ENCODE results near the gene BPIFB1.

The BPIFB1 gene

DNA sequence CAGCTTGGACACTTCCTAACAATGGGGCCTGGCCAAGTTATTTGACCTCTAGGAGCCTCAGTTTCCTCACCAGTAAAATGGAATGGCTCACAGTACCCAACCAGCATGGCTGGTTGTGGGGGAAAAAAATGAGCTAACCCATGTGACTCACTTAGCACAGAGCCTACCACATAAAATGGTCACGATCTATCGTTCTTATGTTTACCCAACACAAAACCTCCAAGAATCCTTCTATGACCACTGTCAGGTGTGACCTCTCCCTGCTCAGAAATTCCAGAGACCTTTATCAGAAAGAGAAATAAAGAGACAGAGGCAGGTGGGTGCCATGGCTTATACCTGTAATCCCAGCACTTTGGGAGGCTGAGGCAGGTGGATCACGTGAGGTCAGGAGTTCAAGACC lies 39.4 kb downstream of the BPIFB1 start:
- no peaks in the 10 kb centered on the region for H3K4me1 Mint-ChIP-seq

DNA sequence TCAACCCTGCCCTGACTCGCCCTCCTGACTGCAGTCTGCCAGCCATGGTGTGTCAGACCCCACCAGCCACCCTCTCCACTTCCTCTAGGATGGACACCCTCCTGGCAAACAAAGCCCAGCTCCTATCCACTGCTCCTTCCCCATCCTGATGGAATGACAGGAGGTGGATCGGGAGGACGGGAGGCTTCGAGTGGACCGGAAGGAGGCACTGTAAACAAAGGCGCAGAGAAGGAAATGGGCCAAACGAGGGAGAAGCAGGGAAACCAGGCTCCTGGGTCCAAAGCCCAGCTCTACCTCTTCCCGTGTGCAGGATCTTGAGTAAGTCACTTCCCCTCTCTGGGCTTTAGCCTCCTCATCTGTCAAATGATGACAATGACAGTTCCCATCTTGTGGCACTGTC lies 40.2 kb downstream of the BPIFB1 start:
- no peaks in the 10 kb centered on the region for H3K9me3 Mint-ChIP-seq
- H3K27me3 Mint-ChIP-seq (ENCODE audit: low read depth) = peaks cover 41% of the 10 kb centered on the region
- H3K27ac Mint-ChIP-seq = no peak overlapping the region
- TF ChIP-seq, protein P1, sequence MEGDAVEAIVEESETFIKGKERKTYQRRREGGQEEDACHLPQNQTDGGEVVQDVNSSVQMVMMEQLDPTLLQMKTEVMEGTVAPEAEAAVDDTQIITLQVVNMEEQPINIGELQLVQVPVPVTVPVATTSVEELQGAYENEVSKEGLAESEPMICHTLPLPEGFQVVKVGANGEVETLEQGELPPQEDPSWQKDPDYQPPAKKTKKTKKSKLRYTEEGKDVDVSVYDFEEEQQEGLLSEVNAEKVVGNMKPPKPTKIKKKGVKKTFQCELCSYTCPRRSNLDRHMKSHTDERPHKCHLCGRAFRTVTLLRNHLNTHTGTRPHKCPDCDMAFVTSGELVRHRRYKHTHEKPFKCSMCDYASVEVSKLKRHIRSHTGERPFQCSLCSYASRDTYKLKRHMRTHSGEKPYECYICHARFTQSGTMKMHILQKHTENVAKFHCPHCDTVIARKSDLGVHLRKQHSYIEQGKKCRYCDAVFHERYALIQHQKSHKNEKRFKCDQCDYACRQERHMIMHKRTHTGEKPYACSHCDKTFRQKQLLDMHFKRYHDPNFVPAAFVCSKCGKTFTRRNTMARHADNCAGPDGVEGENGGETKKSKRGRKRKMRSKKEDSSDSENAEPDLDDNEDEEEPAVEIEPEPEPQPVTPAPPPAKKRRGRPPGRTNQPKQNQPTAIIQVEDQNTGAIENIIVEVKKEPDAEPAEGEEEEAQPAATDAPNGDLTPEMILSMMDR (IDR thresholded peaks at IDR 0.05; ENCODE audit: unreplicated experiment in 3 of 3) = no peak
- H3K36me3 Mint-ChIP-seq (ENCODE audit: low read depth) = no peaks in the 10 kb centered on the region
- H3K4me1 Mint-ChIP-seq = no peaks in the 10 kb centered on the region
- H3K4me3 Mint-ChIP-seq = no peak overlapping the region

More for the DNA sequence above, 39.4 kb downstream of the BPIFB1 start:
- Mint-ChIP-seq H3K36me3 (ENCODE audit: low read depth) (no peaks in the 10 kb centered on the region), H3K27me3 (ENCODE audit: low read depth) (peaks cover 40% of the 10 kb centered on the region), H3K27ac (no peak overlapping the region), H3K9me3 (no peaks in the 10 kb centered on the region), H3K4me3 (no peak overlapping the region)
- TF ChIP-seq, protein P1 (IDR thresholded peaks at IDR 0.05; ENCODE audit: unreplicated experiment in 3 of 3) = no peak

DNA sequence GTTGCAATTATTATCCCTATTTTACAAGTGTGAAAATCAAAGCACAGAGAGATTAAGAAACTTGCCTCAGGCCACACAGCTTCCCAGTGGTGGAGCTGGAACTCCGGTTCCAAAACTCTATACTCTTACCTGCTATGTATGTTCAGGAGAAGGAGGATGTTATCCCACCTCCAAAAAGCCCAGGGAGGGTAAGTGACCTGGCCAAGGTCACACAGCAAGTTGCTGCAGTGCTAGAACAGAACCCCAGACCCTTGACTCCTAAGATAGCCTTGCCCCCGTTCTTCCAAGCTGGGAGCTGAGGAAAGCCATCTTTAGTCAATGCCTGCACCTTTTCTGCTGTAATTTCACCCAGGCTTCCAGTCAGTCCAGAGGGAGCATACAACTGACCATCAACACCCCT lies 42.3 kb downstream of the BPIFB1 start:
- TF ChIP-seq, protein P1 (IDR thresholded peaks at IDR 0.05; ENCODE audit: unreplicated experiment in 3 of 3) = no peak
- no peaks in the 10 kb centered on the region for H3K36me3 Mint-ChIP-seq (ENCODE audit: low read depth)
- H3K4me3 Mint-ChIP-seq = no peak overlapping the region
- no peaks in the 10 kb centered on the region for H3K4me1 Mint-ChIP-seq
- H3K9me3 Mint-ChIP-seq = no peaks in the 10 kb centered on the region
- H3K27me3 Mint-ChIP-seq (ENCODE audit: low read depth) = peaks cover 38% of the 10 kb centered on the region
- H3K27ac Mint-ChIP-seq = no peak overlapping the region

DNA sequence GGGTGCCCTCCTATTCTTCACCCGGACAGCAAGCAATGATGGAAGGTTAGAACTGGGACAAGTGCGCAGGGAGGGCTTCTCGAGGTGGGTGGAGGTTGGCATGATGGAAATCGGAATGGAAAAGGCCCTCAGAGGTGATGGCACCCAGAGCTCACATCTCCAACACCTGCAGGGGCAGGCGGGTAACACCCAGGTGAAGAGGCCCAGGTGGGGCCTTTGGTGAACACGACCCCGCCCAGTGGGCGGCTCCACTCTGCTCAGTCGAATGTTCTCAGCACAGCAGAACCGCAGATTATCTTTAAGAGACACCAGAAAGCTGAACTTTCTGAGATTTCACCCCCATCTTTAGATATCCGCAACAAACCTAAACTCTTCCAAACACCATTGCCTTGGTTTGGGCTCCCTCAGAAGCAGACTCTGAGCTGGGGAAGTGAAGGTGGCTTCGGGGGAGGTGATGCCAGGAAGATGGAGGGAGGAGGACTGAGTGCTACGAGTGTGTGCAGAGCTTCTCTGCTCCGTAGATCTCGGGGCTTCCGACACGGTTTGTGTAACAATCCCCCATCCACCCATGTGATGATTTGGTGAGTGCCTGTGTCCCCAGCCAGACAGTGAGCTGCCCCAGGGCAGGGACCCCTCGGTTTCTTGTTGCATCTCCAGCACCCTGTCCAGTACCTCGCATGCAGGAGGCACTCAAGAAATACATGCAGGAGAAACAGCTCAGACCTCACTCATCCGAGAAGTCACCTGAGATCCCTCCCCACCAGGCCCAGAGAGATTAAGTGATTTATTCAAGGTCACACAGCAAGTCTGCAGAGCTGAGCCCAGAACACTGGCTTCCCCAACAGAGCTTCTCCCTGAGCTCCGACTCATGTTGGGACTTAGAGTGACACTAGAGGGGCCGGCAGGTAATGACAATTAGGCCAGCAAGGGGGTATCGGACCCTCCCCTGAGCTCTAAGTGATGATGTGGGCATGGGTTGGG lies 45.4 kb downstream of the BPIFB1 start:
- peaks cover 24% of the 10 kb centered on the region for H3K27me3 Mint-ChIP-seq (ENCODE audit: low read depth)
- H3K36me3 Mint-ChIP-seq (ENCODE audit: low read depth) = no peaks in the 10 kb centered on the region

DNA sequence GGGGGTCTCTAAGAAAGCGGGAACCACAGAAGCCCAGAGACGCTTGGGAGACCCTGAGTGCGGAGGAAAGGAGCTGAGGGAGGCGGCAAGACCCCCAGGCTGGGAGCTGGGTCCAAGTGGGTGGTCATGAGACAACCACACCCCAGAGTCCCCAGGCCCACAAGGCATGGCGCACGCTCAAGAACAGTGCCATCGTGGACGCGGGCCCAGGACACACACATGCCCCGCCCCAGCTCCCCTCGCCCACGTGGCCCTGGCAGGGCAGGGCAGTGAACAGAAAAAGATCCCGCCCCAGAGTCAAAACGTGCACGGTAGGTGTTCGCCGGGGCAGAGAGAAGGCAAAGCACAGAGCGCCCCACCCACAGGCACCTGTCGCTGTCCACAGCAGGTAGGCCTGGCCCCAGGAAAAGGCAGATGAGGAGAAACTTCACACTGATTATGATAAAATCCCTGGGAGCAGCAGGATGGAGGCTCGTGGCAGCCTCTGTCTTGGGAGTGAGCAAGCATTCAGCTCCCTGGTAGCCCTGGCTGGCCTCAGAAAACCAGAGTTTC lies 50.0 kb downstream of the BPIFB1 start:
- TF ChIP-seq, protein P1 (IDR thresholded peaks at IDR 0.05; ENCODE audit: unreplicated experiment in 3 of 3) = no peak
- peaks cover 27% of the 10 kb centered on the region for H3K27me3 Mint-ChIP-seq (ENCODE audit: low read depth)
- no peak overlapping the region for H3K4me3 Mint-ChIP-seq
- no peaks in the 10 kb centered on the region for H3K36me3 Mint-ChIP-seq (ENCODE audit: low read depth)
- H3K27ac Mint-ChIP-seq = no peak overlapping the region
- H3K4me1 Mint-ChIP-seq = no peaks in the 10 kb centered on the region
- no peaks in the 10 kb centered on the region for H3K9me3 Mint-ChIP-seq

More for the DNA sequence above, 45.4 kb downstream of the BPIFB1 start:
- TF ChIP-seq, protein P1 (IDR thresholded peaks at IDR 0.05; ENCODE audit: unreplicated experiment in 3 of 3) = no peak
- Mint-ChIP-seq H3K9me3 (no peaks in the 10 kb centered on the region), H3K27ac (no peak overlapping the region), H3K4me3 (no peak overlapping the region), H3K4me1 (no peaks in the 10 kb centered on the region)
